Endothelial cell of umbilical vein (primary cell): ENCODE data around the gene GPRC5D. TPM values are rescaled to one million over a fixed set of nuclear protein-coding genes. Genes with fewer than 3 reads are reported as not detected.

Source experiments
- BruUV-seq: library from RNA; stranded (reverse); fragments of 400-500 nt; replicated peaks from 2 replicates; lab custom pipeline; 2021; lab: Mats Ljungman, UMichigan
- CTCF ChIA-PET: fragments of 300-600, 350-600 bp; sonication (Branson Sonifier 250); formaldehyde crosslinking; loops from one replicate; lab custom pipeline; 2021; ENCODE audit warnings: antibody characterized with exemption, inconsistent platforms; lab: Charles Lee
- POLR2A ChIA-PET: fragments of 300-600, 350-600 bp; sonication (Branson Sonifier 250); formaldehyde crosslinking; loops from one replicate; lab custom pipeline; 2021; ENCODE audit warnings: antibody characterized with exemption, inconsistent platforms; lab: Charles Lee
- DNase-seq: peaks from one replicate; pipeline ENCODE4 v3.0.0-alpha.2; 2011; ENCODE audit warnings: low read depth, low spot score
- FAIRE-seq: peaks from 2 replicates; lab custom pipeline; 2011; peaks lifted over from hg19 to GRCh38; lab: Jason Lieb, UNC
- H2AFZ ChIP-seq: 2 replicates; pipeline ENCODE4 v1.6.0; 2012; ENCODE audit warnings: low read depth, low read length, control low read depth, inconsistent platforms
- H3K27ac ChIP-seq: 2 replicates; pipeline ENCODE4 v1.5.1; 2011; ENCODE audit warnings: low read depth, mild to moderate bottlenecking, control low read depth, low read length, moderate library complexity; ENCODE audit not compliant: insufficient read depth
- H3K27me3 ChIP-seq, 2 experiments: 2 replicates each; pipeline versions ENCODE4 v1.6.0 to v1.6.1; 2011; ENCODE audit warnings: low read length in 2 of 2, mixed read lengths in 1 of 2; ENCODE audit not compliant: control insufficient read depth in 2 of 2, insufficient read depth in 2 of 2
- H3K36me3 ChIP-seq, 2 experiments: 2 replicates in 1 of 2; 3 replicates in 1 of 2; pipeline ENCODE4 v1.5.1; 2011; ENCODE audit warnings: low read length in 2 of 2, mild to moderate bottlenecking in 1 of 2, moderate library complexity in 1 of 2; ENCODE audit not compliant: control insufficient read depth in 2 of 2, insufficient read depth in 2 of 2; ENCODE audit errors: extremely low read depth in 1 of 2
- H3K4me1 ChIP-seq: 3 replicates; pipeline ENCODE4 v1.5.1; 2011; ENCODE audit warnings: mild to moderate bottlenecking, low read length; ENCODE audit not compliant: control insufficient read depth, insufficient read depth; ENCODE audit errors: extremely low read depth
- H3K4me2 ChIP-seq: 2 replicates; pipeline ENCODE4 v1.6.1; 2011; ENCODE audit warnings: low read length, control low read depth, mixed read lengths; ENCODE audit not compliant: insufficient read depth
- H3K4me3 ChIP-seq, 3 experiments: fragments of 200-600 bp in 1 of 3; sonication (generic), shearing (Covaris generic) in 1 of 3; replicated peaks in 1 of 3; 2 replicates each; pipeline ENCODE4 v1.5.1; 2011 to 2016; ENCODE audit warnings: control low read depth in 3 of 3, low read length in 3 of 3, mild to moderate bottlenecking in 2 of 3, inconsistent platforms in 1 of 3, low read depth in 1 of 3, moderate library complexity in 1 of 3; ENCODE audit not compliant: insufficient read depth in 1 of 3
- H3K79me2 ChIP-seq: 2 replicates; pipeline ENCODE4 v1.6.0; 2012; ENCODE audit warnings: low read length, inconsistent platforms; ENCODE audit not compliant: control insufficient read depth, insufficient read depth
- H3K9ac ChIP-seq: replicated peaks from 2 replicates; pipeline ENCODE3; 2011; ENCODE audit warnings: low read length, control low read depth; ENCODE audit not compliant: insufficient read depth; ENCODE audit errors: extremely low read depth
- H3K9me1 ChIP-seq: replicated peaks from 3 replicates; pipeline ENCODE4 v1.6.0; 2011; ENCODE audit warnings: mild to moderate bottlenecking, low read length; ENCODE audit not compliant: control insufficient read depth, insufficient read depth; ENCODE audit errors: extremely low read depth
- H3K9me3 ChIP-seq: replicated peaks from 2 replicates; pipeline ENCODE4 v1.5.1; 2012; ENCODE audit warnings: low read length, inconsistent platforms; ENCODE audit not compliant: control insufficient read depth, insufficient read depth
- H4K20me1 ChIP-seq: replicated peaks from 2 replicates; pipeline ENCODE3; 2011; ENCODE audit warnings: mild to moderate bottlenecking, low read length; ENCODE audit not compliant: control insufficient read depth, insufficient read depth; ENCODE audit errors: extremely low read depth
- CTCF ChIP-seq, 2 donors: IDR thresholded peaks; 1 replicate in 1 of 2; 2 replicates in 1 of 2; pipeline ENCODE4 v1.5.1; 2011; ENCODE audit warnings: low read length in 2 of 2, mild to moderate bottlenecking in 2 of 2, moderate library complexity in 2 of 2, control low read depth in 1 of 2, inconsistent platforms in 1 of 2, low read depth in 1 of 2; ENCODE audit not compliant: insufficient read depth in 1 of 2; ENCODE audit errors: extremely low read depth in 1 of 2
- EZH2 ChIP-seq: IDR thresholded peaks from 2 replicates; pipeline ENCODE4 v1.6.1; 2012; ENCODE audit warnings: borderline replicate concordance, low read depth, mild to moderate bottlenecking, moderate library complexity, low read length, inconsistent platforms; ENCODE audit not compliant: severe bottlenecking
- FOS ChIP-seq: IDR thresholded peaks from 2 replicates; pipeline ENCODE4 v1.6.1; 2011; ENCODE audit warnings: mild to moderate bottlenecking, low read length, moderate library complexity, borderline replicate concordance; ENCODE audit not compliant: insufficient read depth
- GATA2 ChIP-seq: IDR thresholded peaks from 2 replicates; pipeline ENCODE4 v1.7.0; 2011; ENCODE audit warnings: low read depth, mild to moderate bottlenecking, moderate library complexity, mixed read lengths, low read length; ENCODE audit not compliant: insufficient read length, insufficient read depth
- JUN ChIP-seq: IDR thresholded peaks from 2 replicates; pipeline ENCODE4 v1.6.1; 2011; ENCODE audit warnings: borderline replicate concordance, low read depth; ENCODE audit not compliant: insufficient read length, insufficient read depth
- MYC ChIP-seq: IDR thresholded peaks from one replicate; pipeline ENCODE4 v1.6.1; 2011; ENCODE audit warnings: mild to moderate bottlenecking, low read depth, low read length
- POLR2A ChIP-seq: IDR thresholded peaks from 2 replicates; pipeline ENCODE4 v1.6.1; 2012; ENCODE audit warnings: low read depth, mild to moderate bottlenecking, control low read depth, low read length
- POLR2AphosphoS5 ChIP-seq: IDR thresholded peaks from 2 replicates; pipeline ENCODE4 v1.6.1; 2012; ENCODE audit warnings: low read depth, mild to moderate bottlenecking, control low read depth, low read length, moderate library complexity; ENCODE audit not compliant: insufficient read depth
- dilution Hi-C: fragments of 300-500 bp; cut with MboI; formaldehyde crosslinking; loops from one replicate; pipeline ENCODE4 v1.15.0; 2019; ENCODE audit warnings: low sequenced_read_pairs; ENCODE audit not compliant: extremely low pct_ligation_motif_present
- intact Hi-C: fragments of 100-400 bp; cut with micrococcal nuclease; formaldehyde crosslinking; loops from one replicate; pipeline ENCODE4 v1.10.0; 2022
- polyA plus RNA-seq, 4 experiments: library from polyadenylated mRNA; depleted of rRNA in 3 of 4; stranded (reverse) in 3 of 4; unstranded in 1 of 4; fragments of >200 nt; gene quantifications; 2 replicates each; pipeline versions ENCODE4 v1.2.1 to v1.2.3, GENCODE V29; 2011 to 2012; ENCODE audit warnings: missing spikeins in 1 of 4
- total RNA-seq: library from RNA; stranded (reverse); gene quantifications from 2 replicates; pipeline ENCODE4 v1.2.3, GENCODE V29; 2021
- TF ChIP-seq, protein P1 (sequence below): IDR thresholded peaks from 2 replicates; pipeline ENCODE4 v1.6.1; 2011; ENCODE audit not compliant: insufficient read depth, insufficient read length

Gene GPRC5D
- total and polyA plus RNA-seq, 2 donors (not counting 3 experiments of a cell fraction or from before 2014, with no cell fraction given), result not detected

DNA sequence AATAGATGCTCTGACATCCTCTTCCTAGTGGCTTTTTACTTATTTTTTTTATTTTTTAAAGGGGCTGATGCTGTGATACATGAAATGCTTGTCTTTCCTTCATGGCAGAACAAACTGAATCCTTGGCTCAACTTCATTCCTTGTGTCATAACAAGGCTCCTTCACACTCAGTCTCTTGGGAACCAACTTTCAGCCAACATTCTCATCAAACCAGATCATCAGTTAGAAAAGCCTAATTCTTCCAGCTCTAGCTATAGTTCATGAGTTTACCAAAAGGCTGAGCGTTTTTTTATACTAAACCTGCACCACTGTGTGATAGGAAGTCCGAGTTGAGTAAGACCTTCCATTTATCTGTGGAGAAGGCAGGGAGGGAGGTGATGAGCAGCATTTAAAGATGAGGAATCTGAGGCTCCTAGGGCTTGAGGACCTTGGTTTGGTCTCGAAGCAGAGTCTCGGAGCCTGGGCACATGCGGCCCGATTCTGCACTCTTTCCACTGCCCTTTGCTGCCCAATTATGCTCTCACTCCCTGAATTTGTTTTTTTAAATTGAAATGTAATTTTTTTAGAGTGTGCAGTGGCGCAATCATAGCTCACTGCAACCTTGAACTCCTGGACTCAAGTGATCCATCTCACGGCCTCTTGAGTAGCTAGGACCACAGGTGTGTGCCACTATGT lies 8.2 kb downstream of the GPRC5D start:
- Histone ChIP-seq H4K20me1 (no peaks in the 10 kb centered on the region), H3K9me3 (no peaks in the 10 kb centered on the region), H3K36me3 (no peaks in the 10 kb centered on the region), H3K79me2 (no peaks in the 10 kb centered on the region), H3K9ac (no peak overlapping the region), H3K27me3 (no peaks in the 10 kb centered on the region), H3K4me3 (no peak overlapping the region), H2AFZ (no peak overlapping the region), H3K4me2 (no peak overlapping the region), H3K4me1 (no peaks in the 10 kb centered on the region), H3K9me1 (no peaks in the 10 kb centered on the region), H3K27ac (no peak overlapping the region)
- intact Hi-C loops, result no loop called here
- ChIA-PET CTCF (interaction anchor here (1.0 kb wide), 1 partner anchor 22 kb away, joined by 3 read pairs; no protein-coding TSS in a partner anchor), POLR2A (no interaction called here)
- TF ChIP-seq POLR2A, result no peak
- no peak for TF ChIP-seq CTCF (IDR thresholded peaks at IDR 0.05; ENCODE audit: extremely low read depth in 1 of 2, insufficient read depth in 1 of 2, low read depth in 1 of 2, low read length in 2 of 2)
- TF ChIP-seq FOS, result no peak
- TF ChIP-seq, protein P1, sequence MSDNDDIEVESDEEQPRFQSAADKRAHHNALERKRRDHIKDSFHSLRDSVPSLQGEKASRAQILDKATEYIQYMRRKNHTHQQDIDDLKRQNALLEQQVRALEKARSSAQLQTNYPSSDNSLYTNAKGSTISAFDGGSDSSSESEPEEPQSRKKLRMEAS, result no peak
- no peak for TF ChIP-seq POLR2AphosphoS5
- TF ChIP-seq GATA2, result no peak
- TF ChIP-seq MYC, result no peak
- TF ChIP-seq EZH2, result no peak
- TF ChIP-seq JUN, result no peak
- BruUV-seq, result no TSS peak
- no peak for DNase-seq
- dilution Hi-C loops, result no loop called here
- FAIRE-seq, result no peak
